Neural progenitor cell (in vitro differentiated cells): ENCODE measurements around the gene TMEM179B. TPM values are rescaled to one million over a fixed set of nuclear protein-coding genes. Genes with fewer than 3 reads are reported as not detected.

ENCODE experiments used
- DNase-seq: peaks from one replicate; pipeline ENCODE4 v3.0.0-alpha.2; 2016; ENCODE audit warnings: low spot score
- H2AFZ ChIP-seq: fragments of 200-600 bp; sonication (generic); replicated peaks from 2 replicates; pipeline ENCODE4 v1.6.1; 2016; ENCODE audit warnings: antibody characterized with exemption
- H3F3A ChIP-seq: fragments of 200-600 bp; sonication (generic); 2 replicates; pipeline ENCODE4 v1.6.1; 2016; ENCODE audit warnings: antibody characterized with exemption, low read depth
- H3K27ac ChIP-seq: fragments of 200-600 bp; sonication (generic); 2 replicates; pipeline ENCODE4 v1.5.1; 2016; ENCODE audit warnings: mild to moderate bottlenecking
- H3K27me3 ChIP-seq: fragments of 200-600 bp; sonication (generic); 2 replicates; pipeline ENCODE4 v1.6.1; 2016; ENCODE audit warnings: mild to moderate bottlenecking, moderate library complexity
- H3K36me3 ChIP-seq: fragments of 200-600 bp; sonication (generic); 2 replicates; pipeline ENCODE4 v1.5.1; 2016
- H3K4me1 ChIP-seq: fragments of 200-600 bp; sonication (generic); 2 replicates; pipeline ENCODE4 v1.6.1; 2016; ENCODE audit warnings: mixed run types
- H3K4me2 ChIP-seq: fragments of 200-600 bp; sonication (generic); 2 replicates; pipeline ENCODE4 v1.6.1; 2016
- H3K4me3 ChIP-seq: fragments of 200-600 bp; sonication (generic); 2 replicates; pipeline ENCODE4 v1.5.1; 2016
- H3K79me2 ChIP-seq: fragments of 200-600 bp; sonication (generic); 2 replicates; pipeline ENCODE4 v1.6.1; 2016; ENCODE audit warnings: low read depth
- H3K9ac ChIP-seq: fragments of 200-600 bp; sonication (generic); 2 replicates; pipeline ENCODE4 v1.6.1; 2016
- H3K9me3 ChIP-seq: fragments of 200-600 bp; sonication (generic); 2 replicates; pipeline ENCODE4 v1.5.1; 2016; ENCODE audit warnings: low read depth
- H4K20me1 ChIP-seq: fragments of 200-600 bp; sonication (generic); 2 replicates; pipeline ENCODE4 v1.6.1; 2016; ENCODE audit warnings: low read depth
- H3K27ac Mint-ChIP-seq: 3 replicates; pipeline ENCODE4 v1.8.0; 2021; ENCODE audit warnings: mixed read lengths
- H3K27me3 Mint-ChIP-seq: 2 replicates; pipeline ENCODE4 v1.8.0; 2022; ENCODE audit warnings: low read depth, mild to moderate bottlenecking, inconsistent platforms, moderate library complexity, mixed read lengths; ENCODE audit not compliant: insufficient read depth
- H3K36me3 Mint-ChIP-seq: 3 replicates; pipeline ENCODE4 v1.8.0; 2021; ENCODE audit warnings: mixed read lengths
- H3K4me1 Mint-ChIP-seq: 3 replicates; pipeline ENCODE4 v1.8.0; 2021; ENCODE audit warnings: mixed read lengths
- H3K4me3 Mint-ChIP-seq: 3 replicates; pipeline ENCODE4 v1.8.0; 2021; ENCODE audit warnings: mild to moderate bottlenecking, moderate library complexity, mixed read lengths
- H3K9me3 Mint-ChIP-seq: 3 replicates; pipeline ENCODE4 v1.8.0; 2020; ENCODE audit warnings: mixed read lengths
- EZH2 ChIP-seq: fragments of 200-600 bp; sonication (generic); IDR thresholded peaks from 2 replicates; pipeline ENCODE4 v1.6.1; 2017; ENCODE audit warnings: antibody characterized with exemption, mild to moderate bottlenecking, moderate library complexity
- EZH2phosphoT487 ChIP-seq: fragments of 200-600 bp; sonication (generic); IDR thresholded peaks from 2 replicates; pipeline ENCODE4 v1.6.1; 2017; ENCODE audit warnings: antibody characterized with exemption
- total RNA-seq: library from RNA; depleted of rRNA; stranded (reverse); fragments of >200 nt; gene quantifications from 2 replicates; pipeline ENCODE4 v1.2.3, GENCODE V29; 2015; ENCODE audit warnings: low replicate concordance
- TF ChIP-seq, protein P1 (sequence below): fragments of 200-600 bp; sonication (generic); IDR thresholded peaks from 2 replicates; pipeline ENCODE4 v1.5.1; 2017; ENCODE audit warnings: antibody characterized with exemption, mild to moderate bottlenecking

Gene TMEM179B
- total RNA-seq, 1 donor from 2014 or later, result 24.5 TPM

DNA sequence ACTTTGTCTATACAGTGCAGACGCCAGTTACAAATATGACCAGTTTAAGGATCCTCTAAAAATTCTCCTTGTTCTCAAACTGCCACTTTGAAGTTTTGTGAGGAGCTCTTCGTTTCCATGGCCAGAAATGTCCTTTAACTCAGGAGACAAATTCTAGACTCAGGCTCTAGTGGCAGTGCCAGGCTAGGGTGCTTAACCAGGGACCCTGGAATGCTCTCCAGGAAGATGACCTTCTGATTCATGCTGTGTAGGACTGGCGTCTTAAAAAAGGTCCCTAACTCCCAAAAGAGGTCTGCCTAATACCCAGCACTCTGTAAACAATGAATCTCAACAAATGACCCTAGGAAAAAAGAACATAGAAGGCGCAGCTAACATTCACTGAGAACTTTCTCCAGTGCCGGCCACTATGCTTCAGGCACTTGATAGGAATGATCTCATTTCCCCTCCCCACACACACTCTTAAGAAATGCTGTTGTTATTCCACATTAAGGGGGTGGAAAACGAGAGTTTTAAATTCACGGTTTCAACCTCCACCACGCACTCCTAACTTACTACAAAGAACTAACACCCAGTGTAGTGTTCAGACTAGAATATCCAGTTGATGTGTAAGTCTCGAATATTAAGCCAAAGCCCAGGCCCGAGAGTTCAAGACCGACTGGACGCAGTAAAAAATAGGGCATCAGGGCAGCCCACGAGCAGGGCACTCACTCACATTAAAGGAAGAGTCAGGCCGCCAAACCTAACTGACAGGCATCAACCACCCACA lies 17.3 kb downstream of the TMEM179B start:
- Mint-ChIP-seq H3K27ac (peak overlapping the region; percentile 27), H3K4me3 (peak overlapping the region; percentile 100), H3K4me1 (peaks cover 26% of the 10 kb centered on the region), H3K9me3 (no peaks in the 10 kb centered on the region), H3K27me3 (peaks cover 8% of the 10 kb centered on the region), H3K36me3 (peaks cover 29% of the 10 kb centered on the region)
- TF ChIP-seq, protein P1, sequence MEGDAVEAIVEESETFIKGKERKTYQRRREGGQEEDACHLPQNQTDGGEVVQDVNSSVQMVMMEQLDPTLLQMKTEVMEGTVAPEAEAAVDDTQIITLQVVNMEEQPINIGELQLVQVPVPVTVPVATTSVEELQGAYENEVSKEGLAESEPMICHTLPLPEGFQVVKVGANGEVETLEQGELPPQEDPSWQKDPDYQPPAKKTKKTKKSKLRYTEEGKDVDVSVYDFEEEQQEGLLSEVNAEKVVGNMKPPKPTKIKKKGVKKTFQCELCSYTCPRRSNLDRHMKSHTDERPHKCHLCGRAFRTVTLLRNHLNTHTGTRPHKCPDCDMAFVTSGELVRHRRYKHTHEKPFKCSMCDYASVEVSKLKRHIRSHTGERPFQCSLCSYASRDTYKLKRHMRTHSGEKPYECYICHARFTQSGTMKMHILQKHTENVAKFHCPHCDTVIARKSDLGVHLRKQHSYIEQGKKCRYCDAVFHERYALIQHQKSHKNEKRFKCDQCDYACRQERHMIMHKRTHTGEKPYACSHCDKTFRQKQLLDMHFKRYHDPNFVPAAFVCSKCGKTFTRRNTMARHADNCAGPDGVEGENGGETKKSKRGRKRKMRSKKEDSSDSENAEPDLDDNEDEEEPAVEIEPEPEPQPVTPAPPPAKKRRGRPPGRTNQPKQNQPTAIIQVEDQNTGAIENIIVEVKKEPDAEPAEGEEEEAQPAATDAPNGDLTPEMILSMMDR, result no peak
- Histone ChIP-seq H2AFZ (no peak overlapping the region), H3K36me3 (no peaks in the 10 kb centered on the region), H3K9ac (peak overlapping the region; percentile 76), H3K27ac (no peak overlapping the region), H3K79me2 (peaks cover 20% of the 10 kb centered on the region), H3K9me3 (no peaks in the 10 kb centered on the region), H3K27me3 (no peaks in the 10 kb centered on the region), H4K20me1 (peaks cover 15% of the 10 kb centered on the region), H3F3A (peaks cover 16% of the 10 kb centered on the region), H3K4me1 (peaks cover 10% of the 10 kb centered on the region), H3K4me3 (peak overlapping the region; percentile 83), H3K4me2 (peak overlapping the region; percentile 89)
- DNase-seq, result no peak

DNA sequence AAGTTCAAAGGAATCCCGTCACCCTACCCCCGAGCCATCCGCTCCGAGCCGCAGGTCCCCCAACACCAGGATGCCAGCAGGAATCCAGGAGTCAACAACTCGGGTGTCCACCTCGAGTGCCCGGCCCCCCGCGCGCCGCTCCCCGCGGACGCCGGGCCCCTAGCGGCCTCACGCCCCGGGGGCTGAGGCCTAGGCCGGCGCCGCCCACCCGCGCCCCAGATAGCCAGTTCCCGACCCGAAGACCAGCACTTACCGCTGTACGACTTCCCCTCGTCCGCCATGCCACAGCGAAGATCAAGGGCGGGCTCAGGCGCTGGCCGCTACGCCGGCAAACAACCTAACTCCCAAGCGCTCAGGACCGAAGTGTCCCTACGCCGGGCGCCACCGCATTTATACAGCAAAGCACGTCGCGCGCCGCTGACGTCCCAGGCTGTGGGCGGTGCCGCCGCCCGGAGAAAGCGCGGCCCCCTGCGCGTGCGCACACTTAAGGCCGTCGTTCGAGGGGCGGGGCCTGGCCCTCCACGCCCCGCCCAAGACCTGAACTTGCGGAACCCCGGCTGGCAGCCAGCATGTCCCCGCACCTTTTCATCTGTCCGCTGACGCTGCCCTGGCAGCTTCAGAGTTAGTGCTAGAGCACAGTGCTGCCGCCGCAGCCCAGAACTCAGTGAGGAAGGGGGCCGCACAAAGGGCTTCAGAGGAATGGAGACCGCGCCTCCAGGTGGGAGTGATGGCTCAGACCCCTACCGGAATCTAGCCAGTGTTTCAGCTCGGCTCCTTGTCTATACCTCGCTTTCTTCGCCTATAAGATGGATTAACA lies 18.1 kb downstream of the TMEM179B start, which contains the start of gene NXF1:
TSS of gene NXF1 (minus strand) at position 365 of the 817 bp plus-strand sequence. CDS start at position 281, 84 bp downstream.
- H2AFZ ChIP-seq, result peak within 1 kb of the TSS; percentile 67
- peaks cover 16% of the 10 kb centered on the region for H3F3A ChIP-seq
- peak within 1 kb of the TSS; percentile 83 for H3K4me3 ChIP-seq
- peaks cover 10% of the 10 kb centered on the region for H3K4me1 ChIP-seq
- peaks cover 15% of the 10 kb centered on the region for H4K20me1 ChIP-seq
- Mint-ChIP-seq H3K36me3 (peaks cover 24% of the 10 kb centered on the region), H3K27me3 (peaks cover 8% of the 10 kb centered on the region), H3K4me1 (peaks cover 26% of the 10 kb centered on the region), H3K27ac (peak within 1 kb of the TSS; percentile 99), H3K9me3 (no peaks in the 10 kb centered on the region), H3K4me3 (peak within 1 kb of the TSS; percentile 100)
- no peaks in the 10 kb centered on the region for H3K9me3 ChIP-seq
- no peak within 1 kb of the TSS for H3K27ac ChIP-seq
- H3K4me2 ChIP-seq, result peak within 1 kb of the TSS; percentile 89
- peak within 1 kb of the TSS; percentile 76 for H3K9ac ChIP-seq
- H3K79me2 ChIP-seq, result peaks cover 20% of the 10 kb centered on the region
- TF ChIP-seq EZH2 (no peak), EZH2phosphoT487 (no peak)
- TF ChIP-seq, protein P1, result peak; percentile 23
- no peaks in the 10 kb centered on the region for H3K36me3 ChIP-seq
- no peaks in the 10 kb centered on the region for H3K27me3 ChIP-seq
- DNase-seq, result peak; percentile 98

DNA sequence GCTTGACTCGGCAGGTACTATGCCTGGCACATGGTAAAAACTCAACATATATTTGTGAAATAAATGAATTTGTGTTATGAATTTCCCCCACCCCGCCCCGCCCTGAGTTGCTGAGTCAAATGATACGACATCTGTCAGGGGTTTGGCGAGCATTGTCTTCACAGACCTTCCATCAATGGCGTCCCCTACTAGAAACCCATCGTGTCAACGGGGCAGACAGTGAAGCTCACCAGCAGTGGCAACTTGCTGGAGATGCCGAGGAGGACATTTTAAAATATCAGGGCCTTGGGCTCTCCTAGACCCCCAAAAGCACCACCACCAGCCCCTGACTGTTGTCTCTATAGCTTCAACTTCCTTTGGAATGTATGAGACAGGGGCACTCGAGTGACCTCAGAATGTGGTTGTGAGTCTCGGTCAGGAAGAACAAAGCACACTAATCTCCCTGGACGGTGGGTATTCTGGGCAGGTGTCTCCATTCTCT lies 18.8 kb downstream of the TMEM179B start:
- H3K4me3 Mint-ChIP-seq, result peak overlapping the region; percentile 100
- Histone ChIP-seq H3F3A (peaks cover 16% of the 10 kb centered on the region), H3K4me1 (peaks cover 10% of the 10 kb centered on the region), H3K9me3 (no peaks in the 10 kb centered on the region), H3K4me2 (peak overlapping the region; percentile 82), H3K27ac (no peak overlapping the region), H3K36me3 (no peaks in the 10 kb centered on the region), H3K79me2 (peaks cover 20% of the 10 kb centered on the region), H3K27me3 (no peaks in the 10 kb centered on the region), H3K4me3 (peak overlapping the region; percentile 83), H4K20me1 (peaks cover 15% of the 10 kb centered on the region), H2AFZ (peak overlapping the region; percentile 67), H3K9ac (peak overlapping the region; percentile 18)
- H3K27ac Mint-ChIP-seq, result peak overlapping the region; percentile 25
- peaks cover 21% of the 10 kb centered on the region for H3K36me3 Mint-ChIP-seq
- no peaks in the 10 kb centered on the region for H3K9me3 Mint-ChIP-seq
- H3K4me1 Mint-ChIP-seq, result peaks cover 26% of the 10 kb centered on the region
- H3K27me3 Mint-ChIP-seq, result peaks cover 5% of the 10 kb centered on the region
- TF ChIP-seq, protein P1, result no peak
- TF ChIP-seq EZH2phosphoT487, result no peak
- TF ChIP-seq EZH2, result no peak
- peak; percentile 60 for DNase-seq
